GM12892 (cell line): ENCODE data around the gene IFNG-AS1.

Experiments
- POLR2A ChIP-seq: IDR thresholded peaks from 2 replicates; pipeline ENCODE4 v1.6.1; 2011; ENCODE audit warnings: low read depth, low read length, control low read depth
- POLR2AphosphoS5 ChIP-seq: IDR thresholded peaks from 2 replicates; pipeline ENCODE4 v1.6.1; 2011; ENCODE audit warnings: low read depth, low read length, control low read depth
- TAF1 ChIP-seq: IDR thresholded peaks from 2 replicates; pipeline ENCODE4 v1.6.1; 2011; ENCODE audit warnings: low read depth, mild to moderate bottlenecking, control low read depth, low read length, borderline replicate concordance

DNA sequence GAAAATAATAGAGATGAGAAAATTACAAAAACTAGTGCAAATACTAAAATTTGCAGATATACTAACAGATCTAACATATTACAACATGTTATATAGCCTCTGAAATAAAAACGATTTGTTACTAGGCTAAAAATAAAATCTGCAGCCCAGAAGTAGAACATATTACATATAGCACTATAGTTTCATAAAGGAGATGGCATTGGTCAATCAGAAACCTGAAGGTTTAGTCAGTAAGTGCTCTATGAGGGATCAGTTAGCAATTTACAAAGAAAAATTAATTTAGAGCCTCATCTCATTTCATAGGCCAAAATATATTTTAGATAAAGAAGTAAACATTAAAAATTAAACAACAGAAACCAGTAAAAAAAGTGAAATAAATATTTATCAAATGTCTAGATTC is 41.0 kb downstream of the IFNG-AS1 start:
- no peak for TF ChIP-seq POLR2AphosphoS5
- no peak for TF ChIP-seq POLR2A
- TF ChIP-seq TAF1, result no peak
